ENCODE results near the gene PCTP.
A peak's percentile ranks its signal among the peaks of the same experiment; 100 is the strongest.

PCTP gene

DNA sequence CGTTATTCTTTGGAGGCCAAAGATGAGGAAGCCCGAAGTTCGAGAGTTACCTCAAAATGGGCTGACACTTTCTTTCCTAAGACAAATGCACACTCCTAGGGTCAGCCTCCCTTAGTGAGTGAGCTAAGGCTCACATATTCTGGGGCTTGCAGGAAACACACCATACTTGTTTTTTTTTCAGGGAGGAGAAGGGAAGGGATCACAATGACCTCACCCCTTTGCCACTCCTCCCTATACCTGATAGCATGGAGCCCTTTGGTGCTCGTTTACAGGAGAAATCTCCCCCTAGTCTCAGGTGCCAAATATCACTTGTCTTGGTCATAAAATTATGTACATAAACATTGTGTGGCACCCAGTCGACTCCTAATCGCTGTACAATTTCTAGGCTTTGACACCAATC is 23.6 kb upstream of the PCTP start:
- no peak for DNase-seq (ENCODE audit: low spot score)
- FAIRE-seq: no peak

DNA sequence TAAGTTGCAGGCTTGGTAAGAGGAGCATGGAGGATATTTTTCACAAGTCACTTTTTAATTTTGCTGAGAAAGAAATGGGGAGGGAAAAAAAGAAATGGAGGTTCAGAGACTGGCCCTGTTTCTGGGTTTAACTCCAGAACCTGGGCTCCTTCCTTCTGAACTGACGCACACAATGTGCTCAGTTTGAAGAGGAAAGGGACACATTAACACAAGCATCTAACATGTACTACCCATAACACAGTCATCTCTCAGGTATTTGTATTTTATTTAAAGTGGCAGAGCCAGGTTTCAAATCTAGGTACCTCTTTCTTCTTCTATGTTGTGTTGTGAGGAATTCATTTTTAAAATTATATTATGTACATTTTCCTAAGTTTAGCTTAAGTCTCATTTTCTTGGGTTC is 22.9 kb upstream of the PCTP start:
- no peak for DNase-seq (ENCODE audit: low spot score)
- FAIRE-seq: no peak

DNA sequence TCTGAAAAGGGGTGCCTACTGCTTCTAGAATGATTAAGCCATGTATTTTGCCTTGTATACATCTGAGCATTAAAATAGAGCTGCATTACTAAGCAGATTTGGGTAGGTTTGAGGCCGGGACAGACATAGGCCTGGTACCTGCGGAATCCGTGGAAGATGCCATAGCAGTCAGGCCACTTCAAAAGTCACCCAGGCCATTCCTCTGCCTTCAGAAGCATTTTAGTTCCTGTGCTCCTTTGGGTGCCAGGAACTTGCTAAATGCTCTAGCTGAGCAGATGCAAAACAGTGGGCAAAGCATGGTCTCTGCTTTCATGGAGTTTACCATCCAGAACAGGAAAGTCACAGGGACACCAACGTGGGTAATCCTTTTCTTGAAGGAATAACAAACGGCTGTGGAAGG is 22.5 kb upstream of the PCTP start:
- no peak for FAIRE-seq
- DNase-seq (ENCODE audit: low spot score): no peak

DNA sequence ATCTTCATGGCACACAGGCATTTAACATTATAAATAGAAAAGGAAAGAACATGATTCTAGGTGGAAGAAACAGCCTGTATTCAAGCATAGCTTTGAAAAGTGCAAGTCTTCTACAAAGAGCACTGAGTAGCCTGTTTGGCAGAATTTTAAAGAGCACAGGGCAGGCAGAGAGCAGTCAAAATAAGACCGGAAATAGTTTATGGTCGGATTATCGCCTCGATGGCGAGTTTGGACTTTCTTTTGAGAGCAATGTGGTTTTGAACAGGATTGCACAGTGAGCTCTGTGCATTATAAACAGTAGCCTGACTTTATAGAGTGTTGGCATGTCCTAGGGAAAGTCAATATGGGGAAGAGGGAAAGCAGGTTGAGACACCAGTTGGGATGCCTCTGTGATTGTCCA is 22.0 kb upstream of the PCTP start:
- no peak for DNase-seq (ENCODE audit: low spot score)
- no peak for FAIRE-seq

DNA sequence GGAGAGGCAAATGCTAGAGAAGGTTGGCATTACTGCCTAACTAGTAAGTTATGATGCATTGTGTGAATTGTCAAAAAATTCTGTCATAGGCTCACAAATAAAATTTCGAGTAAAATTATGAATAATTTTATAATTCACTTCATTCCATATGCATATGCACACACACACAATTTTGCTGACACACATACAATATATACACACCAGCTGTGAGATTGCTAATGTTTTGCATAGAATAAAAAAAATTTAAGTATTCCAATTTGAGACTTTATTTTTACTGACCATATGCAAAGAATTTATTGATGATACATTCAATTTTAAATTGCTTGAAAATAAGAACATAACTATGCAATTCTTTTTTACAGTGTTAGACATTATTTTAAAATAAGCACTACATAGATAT is 21.4 kb upstream of the PCTP start:
- DNase-seq (ENCODE audit: low spot score): no peak
- no peak for FAIRE-seq

DNA sequence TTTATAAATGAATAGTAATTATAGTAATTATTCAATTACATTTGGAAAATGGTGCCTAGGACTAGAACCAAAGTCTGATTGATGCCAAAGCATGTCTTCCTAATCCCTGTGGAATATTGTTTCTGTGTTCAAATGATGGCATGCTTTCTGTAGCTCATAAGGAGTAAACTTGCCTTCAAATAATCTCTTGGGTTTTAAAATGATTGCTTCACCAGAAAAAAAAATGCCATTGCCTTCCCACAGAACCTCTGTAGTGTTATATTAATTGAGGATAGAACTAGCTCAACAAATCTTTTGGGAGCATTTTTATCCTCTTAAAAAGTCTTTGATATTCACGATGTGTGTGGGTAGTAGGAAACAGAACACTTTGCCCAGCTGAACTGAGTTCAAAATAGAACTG is 20.5 kb upstream of the PCTP start:
- no peak for FAIRE-seq
- DNase-seq (ENCODE audit: low spot score): no peak

DNA sequence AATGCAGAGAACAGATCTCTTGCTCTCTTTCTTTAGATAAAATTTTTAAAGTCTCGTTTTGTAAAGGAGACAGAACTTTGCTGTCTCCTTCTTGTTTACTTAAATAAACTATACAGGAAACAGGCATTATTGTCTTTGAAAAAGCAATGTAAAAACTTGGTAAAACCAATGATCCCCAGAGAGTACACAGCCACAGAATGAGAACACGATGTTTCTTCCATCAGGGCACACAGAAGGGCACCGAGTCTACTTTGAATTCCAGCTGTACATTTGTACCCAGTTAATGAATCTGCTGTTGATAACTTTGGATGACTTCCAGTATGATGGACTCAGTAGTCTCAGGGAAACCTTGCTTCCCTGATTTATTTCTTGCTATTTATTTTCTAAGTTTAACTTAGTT is 20.0 kb upstream of the PCTP start:
- DNase-seq (ENCODE audit: low spot score) (no peak), FAIRE-seq (no peak)

DNA sequence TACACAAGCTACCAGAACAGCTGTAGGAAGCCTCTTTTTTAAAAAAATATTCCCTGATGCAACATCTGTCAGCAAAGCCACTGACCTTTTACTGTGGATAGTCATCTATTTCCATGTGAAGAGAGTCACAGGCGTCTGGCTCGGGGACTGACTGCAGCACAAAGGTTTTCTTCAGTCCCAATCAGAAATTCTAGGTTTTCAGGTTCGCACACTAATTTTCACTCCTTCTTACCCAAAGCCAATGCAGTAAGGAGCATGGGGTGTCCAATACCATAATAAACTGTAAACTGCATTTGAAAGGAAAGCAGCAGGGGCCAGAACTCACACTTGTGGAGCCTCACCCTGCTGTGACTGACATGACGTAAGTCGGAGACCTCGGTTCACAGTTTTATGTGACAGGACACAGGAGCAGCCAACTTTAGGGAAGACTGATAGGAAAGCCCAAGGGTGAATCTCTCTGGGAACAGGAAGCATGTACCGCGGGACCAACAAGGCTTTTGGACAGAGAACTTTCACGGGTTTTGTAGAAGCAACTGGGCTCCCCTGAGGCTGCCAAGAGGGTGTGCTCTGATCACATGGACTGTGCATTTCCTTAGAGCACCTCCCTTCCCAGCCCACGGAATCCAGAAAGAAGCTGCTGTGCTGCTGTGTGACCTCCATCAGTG is 19.1 kb upstream of the PCTP start:
- FAIRE-seq (no peak), DNase-seq (ENCODE audit: low spot score) (no peak)

DNA sequence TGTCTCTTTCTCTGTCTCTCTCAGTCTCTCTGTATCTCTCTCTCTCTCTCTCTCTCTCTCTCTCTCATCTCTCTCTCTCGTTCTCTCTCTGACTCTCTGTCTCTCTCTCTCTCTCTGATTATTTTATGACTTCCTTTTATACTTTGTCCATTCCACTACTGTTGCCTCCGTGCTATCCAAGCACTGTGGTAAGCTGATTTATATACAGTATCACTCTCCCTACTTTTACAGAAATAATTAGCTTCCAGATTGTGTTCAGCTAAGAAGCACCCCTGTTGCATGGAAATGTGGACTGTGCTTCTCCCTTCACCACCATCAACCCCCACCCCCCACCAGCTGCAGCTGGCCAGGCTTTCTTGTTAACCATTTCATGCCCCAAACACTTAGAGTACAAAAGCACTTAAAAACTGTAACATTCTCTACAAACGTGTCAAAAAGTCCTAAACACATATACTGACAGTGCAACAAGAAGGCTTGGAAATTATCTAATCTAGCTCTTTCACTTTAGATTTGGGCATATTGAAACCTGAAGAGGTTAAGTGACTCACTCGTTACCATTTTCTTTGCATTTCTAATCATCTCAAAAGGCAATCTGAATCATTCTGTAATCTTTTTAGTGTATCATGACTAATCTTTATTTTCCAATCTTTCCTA is 16.6 kb upstream of the PCTP start:
- FAIRE-seq (no peak), DNase-seq (ENCODE audit: low spot score) (no peak)

DNA sequence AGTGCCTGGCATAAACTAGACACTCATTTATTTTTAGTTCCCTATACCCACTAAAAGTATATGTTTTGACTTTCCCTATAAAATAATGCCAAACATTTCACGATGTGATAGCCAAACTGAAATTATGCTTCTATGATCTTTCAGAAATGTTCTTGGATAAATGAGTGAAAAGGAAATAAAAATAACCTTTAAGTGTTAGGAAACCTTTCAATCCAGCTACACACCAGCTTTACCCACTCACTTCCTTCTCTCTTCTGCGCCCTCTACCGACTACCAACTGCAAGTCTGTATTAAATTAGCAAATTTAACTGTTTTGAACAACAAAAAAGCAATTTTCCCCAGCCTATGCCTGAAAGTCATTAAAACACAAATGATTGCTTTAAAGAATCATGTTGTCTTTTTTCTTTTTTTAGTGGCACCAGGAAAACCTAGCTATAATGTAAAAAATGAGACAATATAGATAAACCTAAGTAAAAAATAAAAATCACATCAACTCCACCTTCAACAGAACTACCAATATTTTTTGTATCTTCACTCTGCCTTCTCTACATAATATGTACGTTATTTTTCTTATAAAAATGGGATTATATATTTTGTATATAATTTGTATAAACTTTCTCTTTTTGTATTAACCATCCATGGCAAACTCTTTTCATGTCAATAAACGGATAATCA is 15.0 kb upstream of the PCTP start:
- FAIRE-seq: peak; percentile 69
- peak; percentile 24 for DNase-seq (ENCODE audit: low spot score)

DNA sequence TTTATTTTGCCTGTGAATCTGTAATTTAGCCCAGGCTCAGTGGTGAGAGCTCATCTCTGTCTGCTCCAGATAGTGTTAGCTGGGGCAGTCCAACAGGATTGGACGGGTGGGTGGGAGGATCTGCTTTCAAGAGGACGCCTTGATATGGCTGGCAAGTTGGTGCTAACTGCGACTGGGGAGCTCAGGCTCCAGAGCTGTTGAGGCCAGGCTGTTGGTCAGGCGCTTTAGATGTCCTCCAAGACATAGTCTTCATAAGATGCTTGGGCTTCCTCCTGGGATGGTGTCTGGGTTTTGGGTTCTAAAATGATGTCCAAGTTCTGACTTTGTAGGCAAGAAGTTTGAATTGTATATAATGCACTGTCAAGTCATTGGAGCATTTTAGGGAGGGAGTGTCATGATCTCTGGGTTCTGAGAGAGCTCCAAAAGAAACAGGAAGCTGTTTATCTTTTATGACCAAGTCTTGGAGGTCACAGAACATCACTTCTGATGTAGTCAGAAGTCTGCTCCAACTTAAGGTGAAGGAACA is 12.8 kb upstream of the PCTP start:
- no peak for FAIRE-seq

DNA sequence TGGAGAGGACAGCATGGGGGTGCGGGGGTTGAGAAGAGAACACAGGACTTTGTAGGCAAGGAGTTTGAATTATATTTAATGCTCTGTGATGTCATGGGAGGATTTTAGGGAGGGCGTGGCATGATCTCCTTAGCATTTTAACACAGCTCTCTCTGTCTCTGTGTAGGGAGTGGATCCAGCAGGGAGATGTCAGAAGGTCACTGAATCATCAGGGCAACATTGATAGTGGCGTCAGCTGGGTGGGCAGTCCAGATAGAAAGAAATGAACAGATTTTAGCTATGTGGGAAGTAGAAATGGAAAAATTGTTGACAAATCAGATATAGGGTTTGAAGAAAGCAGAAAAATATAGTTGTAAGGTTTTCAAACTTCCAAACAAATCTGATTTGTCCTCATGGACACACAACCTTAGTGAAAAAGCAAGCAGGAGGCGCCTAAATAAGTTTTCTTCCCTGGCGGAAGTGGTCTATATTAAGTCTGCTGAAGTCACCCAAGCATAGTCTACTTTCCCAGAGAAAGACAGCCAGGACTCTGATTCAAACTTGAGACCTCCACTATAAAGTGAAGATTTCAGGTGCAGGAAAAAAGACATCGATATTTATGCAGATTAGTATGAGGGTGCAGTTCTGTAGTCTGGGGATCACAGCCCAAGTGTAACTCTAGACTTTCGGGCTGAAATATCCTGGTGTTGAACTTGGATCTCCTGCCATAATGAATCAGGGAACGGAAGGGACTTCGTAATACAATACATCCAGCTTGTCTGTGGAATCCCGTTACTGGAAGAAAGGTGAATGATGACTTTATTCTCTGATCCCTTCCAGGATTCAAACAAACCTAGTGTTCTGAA is 10.1 kb upstream of the PCTP start:
- no peak for DNase-seq (ENCODE audit: low spot score)
- no peak for FAIRE-seq

More for the DNA sequence above, 12.8 kb upstream of the PCTP start:
- DNase-seq (ENCODE audit: low spot score): no peak

DNA sequence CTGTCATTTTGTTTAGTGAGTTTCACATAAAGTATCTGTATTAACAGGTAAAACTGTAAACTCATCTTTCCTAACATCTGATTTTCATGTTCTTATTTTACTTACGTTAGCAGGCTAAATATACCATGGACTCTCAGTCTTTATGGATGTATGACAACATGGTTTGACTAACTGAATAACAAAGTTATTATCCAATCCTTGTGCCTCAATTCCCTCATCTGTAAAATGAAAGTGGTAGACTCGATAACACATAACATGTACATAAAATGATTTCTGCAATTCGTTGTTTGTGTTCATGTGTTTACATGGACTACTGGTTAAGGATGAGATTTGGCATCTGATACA is 9.5 kb upstream of the PCTP start:
- FAIRE-seq: no peak
- DNase-seq (ENCODE audit: low spot score): no peak

DNA sequence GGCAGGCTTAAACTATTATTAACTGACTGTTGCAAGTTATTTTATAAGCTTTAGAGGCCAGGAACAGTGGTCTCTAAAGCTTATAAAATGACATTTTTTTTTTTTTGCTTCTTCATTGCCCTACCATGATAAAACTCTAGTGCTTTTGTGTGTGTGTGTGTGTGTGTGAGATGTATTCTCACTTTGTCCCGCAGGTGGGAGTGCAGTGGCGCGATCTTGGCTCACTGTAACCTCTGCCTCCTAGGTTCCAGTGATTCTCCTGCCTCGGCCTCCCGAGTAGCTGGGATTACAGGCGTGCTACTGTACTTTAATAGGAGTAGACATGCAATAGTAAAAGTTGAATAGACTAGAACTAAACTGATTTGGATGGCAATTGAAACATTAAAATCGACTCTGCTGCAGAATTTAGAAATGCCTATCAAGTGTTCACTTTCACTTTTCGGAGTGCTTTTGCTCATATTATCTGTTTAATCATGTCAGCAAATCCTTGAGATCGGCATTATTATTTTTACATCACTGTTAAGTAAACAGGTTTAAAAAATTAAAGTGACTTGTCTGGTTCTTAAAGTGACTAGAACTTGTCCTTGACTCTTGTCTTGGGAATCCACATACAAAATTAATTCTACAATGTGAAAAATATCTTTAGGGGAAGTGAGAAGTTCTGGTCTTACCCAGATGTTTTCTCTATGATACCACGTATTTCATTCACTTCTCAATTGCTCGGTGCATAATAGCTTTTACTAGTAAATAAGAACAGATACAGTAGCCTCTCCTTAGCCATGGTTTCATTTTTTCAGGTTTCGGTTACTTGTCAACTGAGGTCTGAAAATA is 8.4 kb upstream of the PCTP start:
- FAIRE-seq (no peak), DNase-seq (ENCODE audit: low spot score) (no peak)

DNA sequence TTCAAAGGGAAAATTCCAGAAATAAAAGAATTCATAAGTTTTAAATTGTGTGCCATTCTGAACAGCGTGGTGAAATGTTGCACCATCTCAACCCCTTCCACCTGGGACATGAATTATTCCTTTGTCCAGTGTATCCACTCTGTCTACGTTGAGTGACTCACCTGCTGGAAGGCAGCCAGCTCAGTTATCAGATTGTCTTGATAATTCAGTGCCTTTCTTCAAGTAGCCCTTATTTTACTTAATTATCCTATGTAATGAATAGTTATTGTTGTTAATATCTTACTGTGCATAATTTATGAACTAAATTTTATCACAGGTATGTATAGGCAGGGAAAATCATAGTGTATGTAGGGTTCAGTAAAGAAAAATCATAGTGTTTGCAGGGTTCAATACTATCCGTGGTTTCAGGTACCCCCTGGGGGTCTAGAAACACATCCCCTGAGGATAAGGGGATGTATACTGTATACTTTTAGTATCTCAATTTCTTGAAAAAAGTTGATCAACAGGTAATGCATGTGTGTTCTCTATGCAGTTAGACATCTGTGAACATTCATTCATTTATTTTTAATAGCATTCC is 7.7 kb upstream of the PCTP start:
- no peak for FAIRE-seq

DNA sequence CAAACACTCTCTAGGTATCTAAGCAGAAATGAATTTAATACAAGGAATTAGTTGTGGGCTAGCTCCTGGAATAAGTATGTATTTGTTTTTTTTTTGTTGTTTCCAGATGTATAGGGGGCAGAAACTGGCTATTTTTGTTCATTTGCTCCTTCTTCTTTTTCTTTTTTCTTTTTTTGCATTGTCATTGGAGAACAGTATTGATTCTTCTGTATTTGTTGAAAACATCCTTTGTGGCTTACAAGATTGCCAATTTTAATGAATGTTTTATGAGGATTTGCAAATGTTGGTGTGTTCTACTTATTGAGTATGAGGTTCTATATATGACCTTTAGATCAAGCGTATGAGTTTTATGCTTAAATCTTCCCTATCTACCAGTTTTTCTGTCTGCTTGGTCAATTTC is 5.6 kb upstream of the PCTP start:
- DNase-seq (ENCODE audit: low spot score): no peak
- no peak for FAIRE-seq

More for the DNA sequence above, 7.7 kb upstream of the PCTP start:
- DNase-seq (ENCODE audit: low spot score): no peak

DNA sequence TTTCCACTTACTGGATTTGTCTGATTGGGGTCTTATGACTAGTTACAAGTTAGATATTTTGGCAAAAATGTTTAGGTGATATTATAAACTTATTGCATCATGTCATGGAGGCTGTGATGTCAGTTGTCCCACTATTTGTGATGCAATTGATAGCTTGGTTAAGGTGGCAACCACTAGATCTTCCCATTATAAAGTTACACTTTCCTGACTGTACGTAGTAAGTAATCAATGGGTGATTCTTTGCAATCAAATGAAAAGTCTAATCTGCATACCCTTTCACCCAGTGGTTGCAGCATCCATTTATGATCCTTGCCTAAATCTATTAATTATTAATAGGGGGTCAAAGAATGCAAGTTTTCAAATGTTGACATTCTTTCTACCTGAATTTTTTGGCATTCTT is 4.4 kb upstream of the PCTP start:
- FAIRE-seq (no peak), DNase-seq (ENCODE audit: low spot score) (no peak)

DNA sequence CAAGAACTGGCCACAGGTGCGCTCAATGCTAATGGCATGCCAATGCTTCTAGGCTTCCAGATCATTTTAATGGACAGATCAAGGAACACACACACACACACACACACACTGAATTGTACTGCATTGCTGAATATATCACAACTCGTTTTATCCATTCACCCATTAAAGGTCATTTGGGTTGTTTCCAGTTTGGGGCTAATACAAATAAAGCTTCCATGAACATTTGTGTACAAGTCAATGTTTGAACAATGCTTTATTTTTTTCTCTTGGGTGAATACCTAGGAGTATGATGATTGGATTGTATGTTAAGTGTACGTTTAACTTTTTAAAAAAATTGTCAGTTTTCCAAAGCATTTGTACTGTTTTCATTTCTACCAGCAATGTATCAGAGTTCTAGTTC is 3.6 kb upstream of the PCTP start:
- FAIRE-seq: no peak
- no peak for DNase-seq (ENCODE audit: low spot score)

DNA sequence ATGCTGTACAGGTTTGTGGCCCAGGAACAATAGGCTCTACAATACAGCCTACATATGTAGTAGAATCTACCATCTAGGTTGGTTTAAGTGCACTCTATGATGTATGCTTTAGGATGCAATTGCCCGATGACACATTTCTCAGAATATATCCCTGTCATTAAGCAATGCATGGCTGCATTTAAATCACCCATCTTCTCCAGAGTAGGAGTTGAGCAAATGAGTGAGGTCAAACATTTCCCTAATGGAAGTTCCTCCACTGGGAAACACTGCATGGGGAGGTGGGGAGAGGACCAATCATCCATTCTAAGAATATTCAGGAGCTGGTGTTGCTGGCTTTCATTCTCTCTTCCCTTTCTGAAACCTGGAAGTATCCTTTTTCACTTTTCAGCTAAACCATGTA is 2.0 kb upstream of the PCTP start:
- FAIRE-seq (no peak), DNase-seq (ENCODE audit: low spot score) (no peak)

DNA sequence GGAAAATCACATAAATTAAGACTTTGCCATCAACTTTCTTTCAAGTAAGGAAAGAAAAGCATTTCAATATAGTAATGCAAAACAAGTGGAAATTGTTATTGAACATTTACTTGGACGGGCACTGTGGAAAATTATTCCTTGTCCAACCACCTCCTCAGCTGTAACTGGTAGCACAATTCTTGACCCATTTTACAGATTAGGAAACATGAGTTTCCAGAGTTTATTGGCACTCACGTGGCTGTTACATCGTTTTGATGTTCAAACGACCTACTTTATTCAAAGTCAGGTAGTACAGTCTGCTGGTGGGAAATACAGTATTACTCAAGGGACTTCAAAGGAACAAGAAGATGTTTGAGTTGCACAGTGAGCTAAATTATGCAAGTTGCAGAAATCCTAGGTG is 866 bp upstream of the PCTP start:
- FAIRE-seq (no peak), DNase-seq (ENCODE audit: low spot score) (no peak)
